HAP-1 (cell line): Measurements from ENCODE around the gene TMEM33.
"Not testable (repeated sequence)": the region's sequence is repeated elsewhere in the genome, so short reads cannot be mapped to it uniquely, and the experiment has no call there.

Experiments used
- DNase-seq, 2 experiments: peaks; one replicate each; pipeline ENCODE4 v3.0.0-alpha.2; 2016 to 2020; ENCODE audit warnings: low spot score in 2 of 2
- H3K27me3 ChIP-seq: fragments of 250-450 bp; sonication (Bioruptor Pico); 2 replicates; pipeline ENCODE4 v1.5.1; 2020; ENCODE audit warnings: low read depth, mild to moderate bottlenecking, moderate library complexity
- H3K36me3 ChIP-seq: fragments of 250-450 bp; sonication (Bioruptor Pico); replicated peaks from 2 replicates; pipeline ENCODE4 v1.5.1; 2020; ENCODE audit warnings: mild to moderate bottlenecking
- H3K4me1 ChIP-seq: fragments of 250-450 bp; sonication (Bioruptor Pico); 2 replicates; pipeline ENCODE4 v1.5.1; 2020; ENCODE audit warnings: mild to moderate bottlenecking
- H3K4me3 ChIP-seq: fragments of 250-450 bp; sonication (Bioruptor Pico); 2 replicates; pipeline ENCODE4 v1.5.1; 2020; ENCODE audit warnings: mild to moderate bottlenecking, moderate library complexity
- H3K9me3 ChIP-seq: fragments of 250-450 bp; sonication (Bioruptor Pico); 2 replicates; pipeline ENCODE4 v1.5.1; 2020; ENCODE audit warnings: mild to moderate bottlenecking, moderate library complexity
- in situ Hi-C: fragments of 300-500 bp; cut with MboI; formaldehyde crosslinking; loops from 3 replicates; pipeline ENCODE4 v1.14.3; 2020; ENCODE audit warnings: low sequenced_read_pairs, inconsistent platforms, mixed read lengths

The TMEM33 gene, protein sequence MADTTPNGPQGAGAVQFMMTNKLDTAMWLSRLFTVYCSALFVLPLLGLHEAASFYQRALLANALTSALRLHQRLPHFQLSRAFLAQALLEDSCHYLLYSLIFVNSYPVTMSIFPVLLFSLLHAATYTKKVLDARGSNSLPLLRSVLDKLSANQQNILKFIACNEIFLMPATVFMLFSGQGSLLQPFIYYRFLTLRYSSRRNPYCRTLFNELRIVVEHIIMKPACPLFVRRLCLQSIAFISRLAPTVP

DNA sequence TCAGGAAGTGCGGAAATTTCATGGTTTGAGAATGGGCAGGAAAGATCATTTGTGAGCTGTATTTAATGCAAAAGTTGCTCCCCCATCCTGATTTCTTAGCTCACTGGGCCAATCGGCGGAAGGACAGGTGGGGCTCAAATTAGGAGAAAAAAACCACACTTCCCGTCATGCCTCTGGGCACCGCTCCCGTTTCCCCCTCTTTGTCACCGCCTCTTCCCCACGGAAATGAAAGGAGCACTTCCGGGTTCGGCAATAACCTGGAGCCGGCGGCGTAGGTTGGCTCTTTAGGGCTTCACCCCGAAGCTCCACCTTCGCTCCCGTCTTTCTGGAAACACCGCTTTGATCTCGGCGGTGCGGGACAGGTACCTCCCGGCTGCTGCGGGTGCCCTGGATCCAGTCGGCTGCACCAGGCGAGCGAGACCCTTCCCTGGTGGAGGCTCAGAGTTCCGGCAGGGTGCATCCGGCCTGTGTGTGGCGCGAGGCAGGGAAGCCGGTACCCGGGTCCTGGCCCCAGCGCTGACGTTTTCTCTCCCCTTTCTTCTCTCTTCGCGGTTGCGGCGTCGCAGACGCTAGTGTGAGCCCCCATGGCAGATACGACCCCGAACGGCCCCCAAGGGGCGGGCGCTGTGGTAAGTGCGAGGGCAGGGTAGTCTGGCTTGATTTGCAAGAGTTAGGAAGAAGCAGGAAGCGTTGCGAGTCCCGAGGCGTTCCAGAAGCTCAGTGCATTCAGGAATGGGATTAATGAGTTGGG lies at the start of gene TMEM33:
TMEM33 (plus strand) TSS at position 529 of the 751 bp plus-strand sequence; CDS start at position 585, 56 bp downstream.
- DNase-seq = peak; percentile 93 to 94
- Histone ChIP-seq H3K36me3 (peaks cover 19% of the 10 kb centered on the region), H3K4me3 (peak within 1 kb of the TSS; percentile 78), H3K27me3 (no peaks in the 10 kb centered on the region), H3K9me3 (no peaks in the 10 kb centered on the region), H3K4me1 (peaks cover 40% of the 10 kb centered on the region)
- in situ Hi-C loops = no loop called here

DNA sequence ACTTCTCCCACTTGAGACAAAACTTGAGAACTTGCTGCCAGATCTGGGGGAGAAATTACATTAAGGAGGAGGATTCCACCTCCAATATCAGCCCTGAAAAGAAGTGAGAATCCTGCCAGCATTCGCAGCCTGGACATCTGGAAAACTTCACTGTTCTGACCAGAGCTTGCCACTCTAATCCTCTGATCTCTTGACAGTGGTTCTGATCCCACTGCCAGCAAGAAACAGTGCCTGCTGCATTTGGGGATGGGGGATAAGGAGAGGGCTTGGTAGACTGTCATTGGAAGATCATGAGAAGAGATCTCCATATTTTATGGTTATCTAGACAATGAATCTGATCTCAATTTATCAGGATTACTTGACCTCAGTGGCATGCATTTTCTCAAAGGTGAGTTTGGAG lies 49.8 kb upstream of the TMEM33 start:
- in situ Hi-C loops = loop anchor here (25.0 kb wide), 1 partner anchor 598 kb away; no protein-coding TSS in a partner anchor
- no peaks in the 10 kb centered on the region for H3K9me3 ChIP-seq
- peaks cover 18% of the 10 kb centered on the region for H3K4me1 ChIP-seq
- no peak overlapping the region for H3K4me3 ChIP-seq
- H3K27me3 ChIP-seq = no peaks in the 10 kb centered on the region
- no peaks in the 10 kb centered on the region for H3K36me3 ChIP-seq
- DNase-seq = no peak

DNA sequence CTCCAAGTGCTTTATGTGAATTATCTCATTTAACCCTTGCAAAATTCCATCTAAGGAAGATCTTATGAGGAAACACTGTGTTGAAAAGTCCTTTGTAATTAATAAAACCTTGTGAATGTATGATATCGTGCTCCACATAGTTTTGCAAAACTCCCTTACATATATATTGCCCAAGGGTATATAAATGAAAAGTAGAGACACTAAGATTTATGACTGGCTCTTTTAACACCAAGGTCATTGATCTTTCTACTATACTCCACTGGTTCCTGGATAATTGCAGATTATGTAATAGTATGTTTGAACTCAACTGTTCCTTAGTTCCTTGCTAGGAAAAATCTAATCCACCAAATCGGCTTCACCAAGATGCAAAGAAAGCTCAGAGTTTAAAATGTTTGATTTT lies 48.0 kb upstream of the TMEM33 start:
- Histone ChIP-seq H3K36me3 (no peaks in the 10 kb centered on the region), H3K9me3 (no peaks in the 10 kb centered on the region), H3K4me1 (peaks cover 15% of the 10 kb centered on the region), H3K27me3 (no peaks in the 10 kb centered on the region), H3K4me3 (no peak overlapping the region)
- in situ Hi-C loops = loop anchor here (25.0 kb wide), 1 partner anchor 600 kb away; no protein-coding TSS in a partner anchor
- DNase-seq = peak in 1 of 2 experiments; percentile 84

DNA sequence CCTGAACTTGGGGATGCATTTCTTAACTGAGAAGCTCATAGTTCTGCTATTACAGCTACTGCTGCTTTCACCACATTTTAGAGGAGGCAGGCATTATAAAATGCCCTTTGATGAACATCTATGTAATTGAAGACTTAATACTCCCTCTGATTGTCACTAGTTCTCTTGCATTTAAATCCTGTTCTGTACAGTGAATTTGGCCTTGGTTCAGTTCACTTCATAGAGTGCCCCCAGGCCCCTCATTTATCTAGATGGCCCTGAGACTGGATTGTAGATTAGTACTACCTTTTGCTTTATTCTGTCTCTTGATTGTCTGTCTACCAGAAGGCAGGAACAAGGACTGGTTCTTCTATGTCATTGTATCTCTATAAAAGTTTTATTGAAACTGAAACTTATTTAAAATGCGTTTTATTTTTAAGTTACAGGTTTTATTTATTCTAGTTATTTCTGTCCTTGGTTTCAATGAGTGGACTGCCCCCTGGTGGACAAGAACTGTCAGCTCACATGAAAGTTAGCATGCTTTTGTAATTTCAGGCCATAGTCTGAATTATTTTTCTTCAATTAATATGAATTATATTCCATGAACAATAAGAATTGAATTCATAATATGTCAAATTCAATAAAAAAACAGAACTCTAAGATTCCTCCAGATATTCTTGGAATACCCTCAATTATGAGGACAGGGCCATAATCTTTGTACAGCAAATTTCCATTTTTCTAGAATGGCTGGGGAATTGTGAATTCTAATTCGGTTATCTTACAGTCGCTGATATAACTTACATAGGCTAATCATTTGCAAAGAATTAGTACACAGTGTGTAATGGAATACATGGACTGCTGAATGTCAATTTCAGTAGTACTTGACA lies 47.2 kb upstream of the TMEM33 start:
- Histone ChIP-seq H3K4me3 (no peak overlapping the region), H3K9me3 (no peaks in the 10 kb centered on the region), H3K27me3 (no peaks in the 10 kb centered on the region), H3K36me3 (no peaks in the 10 kb centered on the region), H3K4me1 (peaks cover 13% of the 10 kb centered on the region)
- in situ Hi-C loops = loop anchor here (25.0 kb wide), 1 partner anchor 601 kb away; no protein-coding TSS in a partner anchor
- DNase-seq = peak; percentile 45 to 71

DNA sequence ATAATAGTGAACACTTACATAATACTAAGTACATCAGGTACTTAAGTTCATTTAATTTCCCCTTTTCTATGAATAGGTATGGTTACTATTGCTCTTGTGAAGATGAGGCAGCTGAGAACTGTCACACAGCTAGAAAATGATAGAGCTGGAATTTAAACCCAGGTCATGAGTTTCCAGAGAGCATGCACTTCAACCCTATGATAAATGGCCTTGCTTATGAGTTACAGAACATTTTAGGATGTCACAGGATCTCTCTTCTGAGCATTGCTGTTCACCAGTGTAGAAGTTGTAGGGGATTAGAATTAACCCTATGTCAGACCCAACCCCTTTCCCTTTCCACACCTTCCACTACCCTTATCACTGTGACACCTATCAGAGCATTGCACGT lies 46.5 kb upstream of the TMEM33 start:
- no peak overlapping the region for H3K4me3 ChIP-seq
- no peak for DNase-seq
- H3K9me3 ChIP-seq = no peaks in the 10 kb centered on the region
- H3K27me3 ChIP-seq = no peaks in the 10 kb centered on the region
- in situ Hi-C loops = loop anchor here (25.0 kb wide), 1 partner anchor 601 kb away; no protein-coding TSS in a partner anchor
- peaks cover 13% of the 10 kb centered on the region for H3K4me1 ChIP-seq
- H3K36me3 ChIP-seq = no peaks in the 10 kb centered on the region

DNA sequence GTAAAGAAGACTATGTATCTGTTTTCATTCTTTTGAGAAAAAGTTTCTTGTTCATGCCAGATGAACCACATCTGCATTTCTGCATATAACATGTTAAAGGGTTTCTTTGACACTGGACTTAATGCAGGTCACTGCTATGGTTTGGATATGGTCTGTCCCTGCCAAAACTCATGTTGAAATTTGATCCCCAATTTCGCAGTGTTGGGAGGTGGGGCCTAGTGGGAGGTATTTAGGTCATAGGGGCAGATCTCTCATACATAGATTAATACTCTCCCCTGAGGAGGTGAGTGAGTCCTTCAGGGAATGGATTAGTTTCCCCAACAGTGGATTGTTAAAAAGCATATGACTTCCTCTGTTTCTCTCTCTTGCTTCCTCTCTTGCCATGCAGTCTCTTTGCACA lies 45.9 kb upstream of the TMEM33 start:
- no peaks in the 10 kb centered on the region for H3K9me3 ChIP-seq
- H3K36me3 ChIP-seq = no peaks in the 10 kb centered on the region
- no peaks in the 10 kb centered on the region for H3K27me3 ChIP-seq
- in situ Hi-C loops = loop anchor here (25.0 kb wide), 1 partner anchor 602 kb away; no protein-coding TSS in a partner anchor
- no peak for DNase-seq
- peaks cover 13% of the 10 kb centered on the region for H3K4me1 ChIP-seq
- H3K4me3 ChIP-seq = no peak overlapping the region

DNA sequence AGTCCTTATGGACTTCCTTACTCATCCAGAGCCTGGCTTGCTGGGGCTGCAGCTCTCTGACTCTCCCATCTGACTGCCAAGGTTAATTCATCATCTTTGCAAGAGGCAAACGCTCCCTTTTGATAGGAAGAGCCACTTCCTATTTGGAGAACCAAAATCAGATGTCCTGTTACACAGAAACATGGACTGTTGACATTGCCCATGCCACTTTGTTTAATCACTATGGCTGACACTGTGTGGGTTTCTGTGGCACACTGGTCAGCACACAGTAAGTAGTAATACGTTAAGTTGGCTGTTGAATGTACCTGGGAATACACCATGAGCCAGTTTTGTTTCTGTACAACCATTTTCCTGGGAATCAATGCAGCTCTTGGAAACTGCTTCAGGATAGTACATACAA lies 45.1 kb upstream of the TMEM33 start:
- DNase-seq = no peak
- no peaks in the 10 kb centered on the region for H3K9me3 ChIP-seq
- in situ Hi-C loops = loop anchor here (5.0 to 25.0 kb wide), 2 partner anchors 198 to 603 kb away; no protein-coding TSS in a partner anchor
- no peaks in the 10 kb centered on the region for H3K36me3 ChIP-seq
- peaks cover 13% of the 10 kb centered on the region for H3K4me1 ChIP-seq
- H3K27me3 ChIP-seq = no peaks in the 10 kb centered on the region
- H3K4me3 ChIP-seq = no peak overlapping the region

DNA sequence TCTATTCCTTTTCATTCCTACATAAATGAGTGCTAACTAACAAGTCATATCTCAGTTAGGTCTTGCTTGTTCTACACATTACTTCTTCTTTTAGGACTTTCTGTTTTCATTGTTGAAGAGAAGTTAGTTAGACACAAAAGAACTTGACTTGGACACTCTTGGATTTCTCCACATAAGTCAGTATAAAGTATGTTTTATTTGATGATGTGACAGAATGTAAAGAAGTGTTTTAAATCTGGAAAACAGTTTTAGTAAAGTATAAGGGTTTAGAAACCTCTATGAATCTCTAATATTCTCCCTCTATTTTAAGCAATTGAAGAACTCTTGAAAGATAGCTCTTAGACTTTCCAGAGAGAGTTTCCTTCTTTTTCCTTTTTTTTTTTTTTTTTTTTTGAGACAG lies 38.6 kb upstream of the TMEM33 start:
- Histone ChIP-seq H3K4me3 (no peak overlapping the region), H3K27me3 (no peaks in the 10 kb centered on the region), H3K4me1 (no peaks in the 10 kb centered on the region), H3K36me3 (no peaks in the 10 kb centered on the region), H3K9me3 (no peaks in the 10 kb centered on the region)
- in situ Hi-C loops = loop anchor here (25.0 kb wide), 1 partner anchor 609 kb away; no protein-coding TSS in a partner anchor
- DNase-seq = no peak

DNA sequence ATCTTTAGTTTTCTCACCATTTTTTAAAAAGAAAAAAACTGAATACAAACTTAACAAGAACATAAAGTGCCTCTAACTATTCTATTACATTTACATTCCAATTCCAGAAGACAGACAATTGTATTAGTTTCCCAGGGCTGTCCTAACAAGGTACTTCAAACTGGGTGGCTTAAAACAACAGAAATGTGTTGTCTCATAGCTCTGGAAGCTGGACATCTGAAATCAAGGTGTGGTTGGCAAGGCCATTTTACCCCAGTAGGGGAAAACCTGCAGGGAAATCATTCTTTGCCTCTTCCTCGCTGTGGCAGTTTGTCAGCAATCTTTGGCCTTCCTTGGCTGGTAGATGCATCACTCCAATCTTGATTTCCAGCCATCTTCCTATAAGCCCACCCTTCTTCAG lies 37.5 kb upstream of the TMEM33 start:
- DNase-seq = no peak
- Histone ChIP-seq H3K36me3 (no peaks in the 10 kb centered on the region), H3K4me3 (no peak overlapping the region), H3K9me3 (no peaks in the 10 kb centered on the region), H3K27me3 (no peaks in the 10 kb centered on the region), H3K4me1 (no peaks in the 10 kb centered on the region)
- in situ Hi-C loops = loop anchor here (25.0 kb wide), 1 partner anchor 610 kb away; no protein-coding TSS in a partner anchor

DNA sequence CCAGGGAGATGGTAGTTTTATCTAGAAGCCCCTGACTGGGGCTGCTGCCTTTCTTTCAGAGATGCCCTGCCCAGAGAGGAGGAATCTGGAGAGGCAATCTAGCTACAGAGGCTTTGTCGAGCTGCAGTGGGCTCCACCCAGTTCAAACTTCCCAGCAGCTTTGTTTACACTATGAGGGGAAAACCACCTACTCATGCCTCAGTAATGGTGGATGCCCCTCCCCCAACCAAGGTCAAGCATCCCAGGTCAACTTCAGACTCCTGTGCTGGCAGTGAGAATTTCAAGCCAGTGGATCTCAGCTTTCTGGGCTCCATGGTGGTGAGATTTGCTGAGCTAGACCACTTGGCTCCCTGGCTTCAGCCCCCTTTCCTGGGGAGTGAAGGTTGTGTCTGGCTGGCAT lies 26.1 kb upstream of the TMEM33 start:
- DNase-seq = peak in 1 of 2 experiments; percentile 17
- in situ Hi-C loops, H3K9me3 ChIP-seq, H3K4me3 ChIP-seq, H3K4me1 ChIP-seq, H3K36me3 ChIP-seq, H3K27me3 ChIP-seq: not testable (repeated sequence)

DNA sequence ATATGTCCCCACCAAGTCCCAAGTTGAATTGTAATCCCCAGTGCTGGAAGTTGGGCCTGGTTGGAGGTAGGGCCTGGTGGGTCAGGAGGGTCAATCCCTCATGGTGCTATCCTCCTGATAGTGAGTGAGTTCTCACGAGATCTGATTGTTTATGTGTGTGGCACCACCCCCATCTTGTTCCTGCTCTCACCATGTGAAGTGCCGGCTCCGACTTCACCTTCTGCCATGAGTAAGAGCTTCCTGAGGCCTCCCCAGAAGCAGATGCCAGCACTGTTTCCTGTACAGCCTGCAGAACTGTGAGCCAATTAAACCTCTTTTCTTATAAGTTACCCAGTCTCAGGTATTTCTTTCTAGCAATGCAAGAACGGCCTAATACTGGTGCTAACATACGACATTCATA lies 22.7 kb upstream of the TMEM33 start:
- in situ Hi-C loops = no loop called here
- no peaks in the 10 kb centered on the region for H3K27me3 ChIP-seq

DNA sequence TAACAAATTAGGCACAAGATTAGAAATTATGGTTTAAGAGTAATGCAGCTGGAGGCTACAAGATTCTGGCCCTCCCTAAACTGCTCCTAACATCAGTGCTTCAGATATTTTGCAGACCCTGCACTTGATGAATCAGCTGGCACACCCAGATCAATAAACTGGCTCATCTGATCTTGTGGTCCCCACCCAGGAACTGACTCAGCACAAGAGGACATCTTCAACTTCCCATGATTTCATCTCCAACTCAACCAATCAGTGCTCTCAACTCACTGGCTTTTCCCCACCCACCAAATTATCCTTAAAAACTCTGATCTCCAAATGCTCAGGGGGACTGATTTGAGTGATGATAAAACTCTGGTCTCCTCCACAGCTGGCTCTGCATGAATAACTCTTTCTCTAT lies 21.7 kb upstream of the TMEM33 start:
- H3K9me3 ChIP-seq = no peaks in the 10 kb centered on the region
- no peak for DNase-seq
- H3K27me3 ChIP-seq = no peaks in the 10 kb centered on the region
- in situ Hi-C loops = no loop called here
- H3K36me3 ChIP-seq = no peaks in the 10 kb centered on the region
- H3K4me1 ChIP-seq = no peaks in the 10 kb centered on the region
- no peak overlapping the region for H3K4me3 ChIP-seq

More for the DNA sequence above, 22.7 kb upstream of the TMEM33 start:
- no peak overlapping the region for H3K4me3 ChIP-seq
- DNase-seq = no peak
- no peaks in the 10 kb centered on the region for H3K4me1 ChIP-seq
- H3K9me3 ChIP-seq = no peaks in the 10 kb centered on the region
- H3K36me3 ChIP-seq = no peaks in the 10 kb centered on the region

DNA sequence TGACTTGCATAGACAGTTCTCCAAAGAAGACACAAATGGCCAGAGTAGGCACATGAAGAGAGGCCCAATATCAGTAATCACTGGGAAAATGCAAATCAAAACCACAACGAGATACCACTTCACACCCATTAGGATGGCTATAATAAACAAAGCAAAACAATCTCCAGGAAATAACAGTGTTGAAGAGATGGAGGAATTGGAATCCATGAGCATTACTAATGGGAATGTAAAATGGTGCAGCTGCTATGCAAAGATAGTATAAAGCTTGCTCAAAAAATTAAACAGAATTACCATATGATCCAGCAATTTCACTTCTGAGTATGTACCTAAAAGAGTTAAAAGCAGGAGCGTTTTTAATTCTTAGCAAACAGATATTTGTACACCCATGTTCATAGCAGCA lies 17.0 kb upstream of the TMEM33 start:
- Histone ChIP-seq H3K36me3 (no peaks in the 10 kb centered on the region), H3K4me3 (no peak overlapping the region), H3K9me3 (peaks cover 4% of the 10 kb centered on the region; the same call in 1 of the 2 replicates), H3K4me1 (no peaks in the 10 kb centered on the region; the same call in 1 of the 2 replicates), H3K27me3 (no peaks in the 10 kb centered on the region)
- DNase-seq = no peak
- in situ Hi-C loops = no loop called here
